ENCODE data around the gene PLAGL1.
A peak's percentile ranks its signal among the peaks of the same experiment; 100 is the strongest.

Gene PLAGL1

DNA sequence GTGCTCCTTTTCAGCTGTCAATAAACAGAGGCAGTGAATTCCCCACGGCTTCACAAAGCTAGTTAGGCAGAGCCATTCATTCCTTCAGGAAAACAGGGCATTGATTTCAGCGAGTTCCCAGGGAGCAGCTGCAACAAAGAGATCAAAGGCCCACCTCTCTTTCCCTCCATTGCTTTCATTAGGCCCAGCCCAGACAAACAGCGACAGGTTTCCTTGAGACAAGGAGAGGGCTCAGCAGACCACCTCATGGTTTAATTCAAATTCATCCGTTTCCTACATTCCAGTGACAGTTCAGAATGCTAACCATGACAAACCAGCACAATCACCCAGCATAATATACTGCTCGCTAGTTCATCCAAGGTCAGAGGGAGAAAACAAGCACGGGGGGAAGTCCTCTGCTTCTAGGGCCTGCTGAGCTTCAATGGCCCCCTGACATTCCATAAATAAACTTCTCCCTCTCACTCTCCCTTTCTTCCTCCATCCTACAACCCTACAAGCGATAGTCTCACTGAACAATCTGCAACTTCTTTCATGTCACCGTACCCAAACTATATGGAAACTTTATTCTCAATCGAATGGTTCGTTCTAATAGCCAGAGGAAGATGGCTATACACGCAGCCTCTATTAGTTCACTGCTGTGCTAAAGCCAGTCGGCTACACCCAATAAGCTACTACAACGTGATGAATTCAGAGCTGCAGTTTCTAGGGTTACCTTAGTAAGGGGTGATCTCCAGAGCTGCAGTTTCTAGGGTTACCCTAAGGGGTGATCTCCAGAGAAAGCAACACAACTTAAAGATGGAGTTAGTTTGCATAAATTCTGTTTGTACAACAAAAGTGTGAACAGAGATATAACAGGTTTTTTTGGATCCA lies 34.7 kb downstream of the PLAGL1 start:
- peaks cover 40% of the 10 kb centered on the region for H3K4me1 ChIP-seq (ENCODE audit: control insufficient read depth, insufficient read depth, low read length)
- H3K36me3 ChIP-seq (ENCODE audit: control insufficient read depth, insufficient read depth, low read length) = no peaks in the 10 kb centered on the region
- H3K9me3 ChIP-seq (ENCODE audit: control insufficient read depth, insufficient read depth, low read length) = no peaks in the 10 kb centered on the region
- peaks cover 81% of the 10 kb centered on the region for H3K27me3 ChIP-seq (ENCODE audit: control insufficient read depth, insufficient read depth, low read length)
- peak overlapping the region; percentile 6 for H3K4me3 ChIP-seq (ENCODE audit: low read depth, low read length)
- no peak overlapping the region for H3K9ac ChIP-seq (ENCODE audit: low read depth, low read length)

GRCh38 chr6:143971482-143972205 lies 36.4 kb downstream of the PLAGL1 start:
- Histone ChIP-seq H3K9me3 (ENCODE audit: control insufficient read depth, insufficient read depth, low read length) (no peaks in the 10 kb centered on the region), H3K27me3 (ENCODE audit: control insufficient read depth, insufficient read depth, low read length) (peaks cover 91% of the 10 kb centered on the region), H3K4me3 (ENCODE audit: low read depth, low read length) (no peak overlapping the region), H3K36me3 (ENCODE audit: control insufficient read depth, insufficient read depth, low read length) (no peaks in the 10 kb centered on the region), H3K9ac (ENCODE audit: low read depth, low read length) (no peak overlapping the region), H3K4me1 (ENCODE audit: control insufficient read depth, insufficient read depth, low read length) (peaks cover 40% of the 10 kb centered on the region)

GRCh38 chr6:143970456-143971218 lies 37.4 kb downstream of the PLAGL1 start:
- H3K9me3 ChIP-seq (ENCODE audit: control insufficient read depth, insufficient read depth, low read length) = no peaks in the 10 kb centered on the region
- no peaks in the 10 kb centered on the region for H3K36me3 ChIP-seq (ENCODE audit: control insufficient read depth, insufficient read depth, low read length)
- no peak overlapping the region for H3K4me3 ChIP-seq (ENCODE audit: low read depth, low read length)
- peaks cover 33% of the 10 kb centered on the region for H3K4me1 ChIP-seq (ENCODE audit: control insufficient read depth, insufficient read depth, low read length)
- H3K9ac ChIP-seq (ENCODE audit: low read depth, low read length) = no peak overlapping the region
- H3K27me3 ChIP-seq (ENCODE audit: control insufficient read depth, insufficient read depth, low read length) = peaks cover 91% of the 10 kb centered on the region

- H3K36me3 ChIP-seq (ENCODE audit: control insufficient read depth, insufficient read depth, low read length) = no peaks in the 10 kb centered on the region
- no peaks in the 10 kb centered on the region for H3K9me3 ChIP-seq (ENCODE audit: control insufficient read depth, insufficient read depth, low read length)
- H3K4me1 ChIP-seq (ENCODE audit: control insufficient read depth, insufficient read depth, low read length) = peaks cover 26% of the 10 kb centered on the region
- H3K9ac ChIP-seq (ENCODE audit: low read depth, low read length) = no peak overlapping the region
- H3K4me3 ChIP-seq (ENCODE audit: low read depth, low read length) = no peak overlapping the region
- H3K27me3 ChIP-seq (ENCODE audit: control insufficient read depth, insufficient read depth, low read length) = peaks cover 90% of the 10 kb centered on the region
Observed at GRCh38 chr6:143969077-143969476, 39.0 kb downstream of the PLAGL1 start.

GRCh38 chr6:143967706-143968376 lies 40.2 kb downstream of the PLAGL1 start:
- peaks cover 95% of the 10 kb centered on the region for H3K27me3 ChIP-seq (ENCODE audit: control insufficient read depth, insufficient read depth, low read length)

GRCh38 chr6:143966312-143966711 lies 41.7 kb downstream of the PLAGL1 start:
- Histone ChIP-seq H3K4me3 (ENCODE audit: low read depth, low read length) (no peak overlapping the region), H3K36me3 (ENCODE audit: control insufficient read depth, insufficient read depth, low read length) (no peaks in the 10 kb centered on the region), H3K9ac (ENCODE audit: low read depth, low read length) (no peak overlapping the region), H3K9me3 (ENCODE audit: control insufficient read depth, insufficient read depth, low read length) (no peaks in the 10 kb centered on the region), H3K4me1 (ENCODE audit: control insufficient read depth, insufficient read depth, low read length) (peaks cover 26% of the 10 kb centered on the region), H3K27me3 (ENCODE audit: control insufficient read depth, insufficient read depth, low read length) (peaks cover 99% of the 10 kb centered on the region)

More at GRCh38 chr6:143967706-143968376, 40.2 kb downstream of the PLAGL1 start:
- Histone ChIP-seq H3K9me3 (ENCODE audit: control insufficient read depth, insufficient read depth, low read length) (no peaks in the 10 kb centered on the region), H3K4me1 (ENCODE audit: control insufficient read depth, insufficient read depth, low read length) (peaks cover 26% of the 10 kb centered on the region), H3K4me3 (ENCODE audit: low read depth, low read length) (no peak overlapping the region), H3K36me3 (ENCODE audit: control insufficient read depth, insufficient read depth, low read length) (no peaks in the 10 kb centered on the region), H3K9ac (ENCODE audit: low read depth, low read length) (no peak overlapping the region)

GRCh38 chr6:143965503-143966171 lies 42.4 kb downstream of the PLAGL1 start:
- Histone ChIP-seq H3K9me3 (ENCODE audit: control insufficient read depth, insufficient read depth, low read length) (no peaks in the 10 kb centered on the region), H3K4me3 (ENCODE audit: low read depth, low read length) (no peak overlapping the region), H3K27me3 (ENCODE audit: control insufficient read depth, insufficient read depth, low read length) (peaks cover 99% of the 10 kb centered on the region), H3K4me1 (ENCODE audit: control insufficient read depth, insufficient read depth, low read length) (peaks cover 32% of the 10 kb centered on the region), H3K36me3 (ENCODE audit: control insufficient read depth, insufficient read depth, low read length) (no peaks in the 10 kb centered on the region), H3K9ac (ENCODE audit: low read depth, low read length) (no peak overlapping the region)

DNA sequence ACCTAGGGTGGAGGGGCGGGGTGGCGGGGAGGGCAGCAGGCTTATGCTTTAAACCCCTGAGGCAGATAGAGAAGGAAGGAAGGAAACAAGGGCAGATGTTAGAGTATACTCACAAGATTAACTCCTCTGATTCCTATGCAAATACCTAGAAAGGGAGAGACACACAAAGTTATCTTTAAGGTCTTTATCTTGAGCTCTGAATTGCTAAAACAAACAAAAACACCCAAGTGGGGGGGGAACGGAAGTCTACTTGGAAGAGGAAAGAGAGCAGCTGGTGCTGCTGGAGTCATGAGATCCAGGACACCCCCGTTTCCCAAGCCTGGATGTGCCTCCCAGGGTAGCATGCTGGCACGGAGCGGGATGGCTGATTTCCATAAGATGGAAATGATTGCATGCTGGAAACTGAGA lies 43.4 kb downstream of the PLAGL1 start:
- Histone ChIP-seq H3K9ac (ENCODE audit: low read depth, low read length) (no peak overlapping the region), H3K36me3 (ENCODE audit: control insufficient read depth, insufficient read depth, low read length) (no peaks in the 10 kb centered on the region), H3K4me1 (ENCODE audit: control insufficient read depth, insufficient read depth, low read length) (peaks cover 38% of the 10 kb centered on the region), H3K4me3 (ENCODE audit: low read depth, low read length) (no peak overlapping the region), H3K9me3 (ENCODE audit: control insufficient read depth, insufficient read depth, low read length) (no peaks in the 10 kb centered on the region), H3K27me3 (ENCODE audit: control insufficient read depth, insufficient read depth, low read length) (peaks cover 99% of the 10 kb centered on the region)

DNA sequence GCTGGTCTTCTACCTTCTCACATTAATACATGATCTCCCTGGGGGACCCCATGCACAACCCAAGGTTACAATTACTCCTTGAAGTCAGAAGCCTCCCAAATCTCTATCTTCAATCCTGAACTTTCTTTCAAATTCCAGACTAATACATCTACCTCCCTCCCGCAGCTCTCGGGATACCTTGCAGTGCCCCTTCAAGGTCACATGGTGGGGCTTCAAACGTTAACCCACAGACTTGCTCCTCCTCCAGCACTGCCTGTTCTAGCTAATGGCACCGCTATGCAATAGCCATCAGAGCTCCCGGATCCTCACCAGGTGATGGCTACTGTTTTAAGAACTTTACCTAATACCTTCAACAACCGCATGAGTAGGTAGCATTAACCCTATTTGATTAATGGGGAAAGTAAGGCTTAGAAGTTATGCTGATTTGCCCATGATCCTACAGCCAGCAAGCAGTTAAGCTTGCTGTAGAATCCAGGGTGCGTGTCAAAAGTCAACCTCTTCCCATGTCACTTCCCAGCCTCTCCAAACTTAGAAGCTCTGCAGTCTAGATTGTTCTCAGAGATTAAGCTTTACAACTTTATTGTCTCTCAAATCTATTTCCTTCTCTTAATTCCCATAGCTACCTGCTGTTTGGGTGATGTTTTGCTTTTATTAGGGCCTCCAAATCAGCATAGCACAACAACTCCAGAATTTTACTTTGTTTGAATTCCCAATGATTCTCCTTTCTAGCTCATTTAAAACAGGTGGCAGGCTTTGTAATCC lies 44.7 kb downstream of the PLAGL1 start:
- H3K4me3 ChIP-seq (ENCODE audit: low read depth, low read length) = peak overlapping the region; percentile 13
- no peak overlapping the region for H3K9ac ChIP-seq (ENCODE audit: low read depth, low read length)
- peaks cover 47% of the 10 kb centered on the region for H3K4me1 ChIP-seq (ENCODE audit: control insufficient read depth, insufficient read depth, low read length)
- no peaks in the 10 kb centered on the region for H3K36me3 ChIP-seq (ENCODE audit: control insufficient read depth, insufficient read depth, low read length)
- peaks cover 99% of the 10 kb centered on the region for H3K27me3 ChIP-seq (ENCODE audit: control insufficient read depth, insufficient read depth, low read length)
- no peaks in the 10 kb centered on the region for H3K9me3 ChIP-seq (ENCODE audit: control insufficient read depth, insufficient read depth, low read length)

All from iPS-15b (cell line).